ENCODE measurements around the gene PUM1. TPM values are rescaled to one million over a fixed set of nuclear protein-coding genes. Genes with fewer than 3 reads are reported as not detected.
A peak's percentile ranks its signal among the peaks of the same experiment; 100 is the strongest.

PUM1 gene, protein sequence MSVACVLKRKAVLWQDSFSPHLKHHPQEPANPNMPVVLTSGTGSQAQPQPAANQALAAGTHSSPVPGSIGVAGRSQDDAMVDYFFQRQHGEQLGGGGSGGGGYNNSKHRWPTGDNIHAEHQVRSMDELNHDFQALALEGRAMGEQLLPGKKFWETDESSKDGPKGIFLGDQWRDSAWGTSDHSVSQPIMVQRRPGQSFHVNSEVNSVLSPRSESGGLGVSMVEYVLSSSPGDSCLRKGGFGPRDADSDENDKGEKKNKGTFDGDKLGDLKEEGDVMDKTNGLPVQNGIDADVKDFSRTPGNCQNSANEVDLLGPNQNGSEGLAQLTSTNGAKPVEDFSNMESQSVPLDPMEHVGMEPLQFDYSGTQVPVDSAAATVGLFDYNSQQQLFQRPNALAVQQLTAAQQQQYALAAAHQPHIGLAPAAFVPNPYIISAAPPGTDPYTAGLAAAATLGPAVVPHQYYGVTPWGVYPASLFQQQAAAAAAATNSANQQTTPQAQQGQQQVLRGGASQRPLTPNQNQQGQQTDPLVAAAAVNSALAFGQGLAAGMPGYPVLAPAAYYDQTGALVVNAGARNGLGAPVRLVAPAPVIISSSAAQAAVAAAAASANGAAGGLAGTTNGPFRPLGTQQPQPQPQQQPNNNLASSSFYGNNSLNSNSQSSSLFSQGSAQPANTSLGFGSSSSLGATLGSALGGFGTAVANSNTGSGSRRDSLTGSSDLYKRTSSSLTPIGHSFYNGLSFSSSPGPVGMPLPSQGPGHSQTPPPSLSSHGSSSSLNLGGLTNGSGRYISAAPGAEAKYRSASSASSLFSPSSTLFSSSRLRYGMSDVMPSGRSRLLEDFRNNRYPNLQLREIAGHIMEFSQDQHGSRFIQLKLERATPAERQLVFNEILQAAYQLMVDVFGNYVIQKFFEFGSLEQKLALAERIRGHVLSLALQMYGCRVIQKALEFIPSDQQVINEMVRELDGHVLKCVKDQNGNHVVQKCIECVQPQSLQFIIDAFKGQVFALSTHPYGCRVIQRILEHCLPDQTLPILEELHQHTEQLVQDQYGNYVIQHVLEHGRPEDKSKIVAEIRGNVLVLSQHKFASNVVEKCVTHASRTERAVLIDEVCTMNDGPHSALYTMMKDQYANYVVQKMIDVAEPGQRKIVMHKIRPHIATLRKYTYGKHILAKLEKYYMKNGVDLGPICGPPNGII
- total RNA-seq (2021; fragmentation: NEBNext Ultra II Directional; extraction: Animal tissue kit (Norgen Biotek cat#: 25700)) (169 and 177 TPM in 2 replicates), polyA plus RNA-seq (2011; rRNA removed) (122 and 143 TPM in 2 replicates), polyA minus RNA-seq (2011; rRNA and poly(A)+ RNA removed) (621 and 639 TPM in 2 replicates)
- polyA plus RNA-seq (2011; cell fraction: cytosol; rRNA removed): 114 TPM
- 198 TPM for polyA plus RNA-seq (2011; cell fraction: nucleus; rRNA removed)
- 83.0 to 113 TPM (median 95.2 TPM) in 4 replicates for polyA plus RNA-seq (2012, experiment 1 of 2)
- polyA plus RNA-seq (2012, experiment 2 of 2): 8.8 TPM
- 56.3 TPM for polyA plus RNA-seq (2013, experiment 1 of 2)
- 55.8 TPM for polyA plus RNA-seq (2013, experiment 2 of 2)
- 162 TPM for polyA minus RNA-seq (2011; cell fraction: cytosol; rRNA and poly(A)+ RNA removed)
- 259 TPM for polyA minus RNA-seq (2011; cell fraction: nucleus; rRNA and poly(A)+ RNA removed)
- long read RNA-seq, experiment 1, partial matches to known transcripts: 38 of 84 reads
- long read RNA-seq, experiment 1, other reads (novel, unspliced or antisense): 46 of 84 reads
- long read RNA-seq, experiment 2, partial matches to known transcripts: 10 of 16 reads
- long read RNA-seq, experiment 2, other reads (novel, unspliced or antisense): 5 of 16 reads

DNA sequence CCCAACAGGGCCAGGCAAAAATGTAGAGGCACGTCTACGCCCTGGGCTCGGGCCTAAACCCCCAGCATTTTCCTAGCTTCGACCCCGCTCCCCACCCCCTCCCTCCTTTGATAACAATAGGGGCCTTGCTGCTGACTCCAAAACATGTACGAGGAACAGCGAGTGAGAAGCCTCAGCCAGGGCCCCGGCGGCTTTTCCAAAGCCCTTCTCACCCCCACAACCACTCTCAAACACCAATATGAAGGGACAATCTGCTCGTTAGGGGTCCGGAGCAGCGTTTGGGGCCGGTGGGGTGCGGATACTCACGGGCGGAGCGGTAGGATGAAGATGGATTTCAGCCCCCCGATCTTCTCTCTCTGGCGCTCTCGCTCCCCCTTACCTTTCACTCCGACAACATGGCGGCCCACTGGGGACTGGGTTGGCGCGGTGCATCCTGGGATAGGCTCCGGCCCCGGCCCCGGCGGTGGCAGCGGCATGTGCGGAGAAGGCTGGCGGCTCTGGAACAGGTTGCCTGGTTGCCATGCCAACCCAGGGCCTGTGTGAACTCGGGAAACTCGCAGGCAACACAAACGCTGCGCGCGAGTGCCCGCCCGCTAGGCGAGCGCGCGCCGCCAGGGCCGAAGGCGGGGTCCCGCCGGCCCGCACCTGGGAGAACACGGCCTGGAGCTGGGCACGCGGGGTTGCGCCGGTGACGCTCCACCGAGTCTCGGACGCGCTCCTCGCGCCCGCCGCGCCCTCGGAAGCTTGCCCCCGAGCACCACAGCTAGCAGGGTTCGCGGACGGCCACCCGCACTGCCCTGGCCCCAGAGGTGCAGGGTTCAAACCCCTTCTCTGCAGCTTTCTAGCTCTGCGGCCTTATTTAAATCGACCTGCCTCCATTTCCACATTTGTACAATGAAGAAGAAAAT, at the start of gene PUM1:
TSS of gene PUM1 (minus strand) at position 408 of the 908 bp plus-strand sequence. CDS start 6,151 bp downstream, outside the sequence.
- FAIRE-seq (no peak), DNase-seq (ENCODE audit: low read depth in 1 of 2, low spot score in 2 of 2) (peak; percentile 94 to 99)
- H3K79me2 ChIP-seq (ENCODE audit: control insufficient read depth in 1 of 2, insufficient read depth in 2 of 2, low read length in 2 of 2): peaks cover 45 to 46% of the 10 kb centered on the region in 2 experiments
- H2BK120ac ChIP-seq (replicated peaks; ENCODE audit: low read depth, low read length): no peak within 1 kb of the TSS
- peak within 1 kb of the TSS; percentile 77 for H3K56ac ChIP-seq (replicated peaks; ENCODE audit: insufficient read length, low read depth, low read length)
- peaks cover 0 to 3% (median 0%) of the 10 kb centered on the region in 4 experiments; a peak in 1 of 7 replicates for H3K4me1 ChIP-seq (replicated peaks in 1 of 4; ENCODE audit: control insufficient read depth in 3 of 4, insufficient read depth in 4 of 4, low read length in 3 of 4)
- 2% methylated on average over 70 of the region's 72 CpGs; no CpG with 5 or more reads in 1 of the 2 experiments for WGBS, 2 experiments (ENCODE audit: extremely low coverage in 1 of 2, insufficient coverage in 1 of 2, insufficient read length in 1 of 2, insufficient replicate concordance in 2 of 2, low coverage in 1 of 2, low lambda C conversion rate in 2 of 2, missing lambda C conversion rate in 1 of 2)
- peak within 1 kb of the TSS; percentile 94 to 100 (median 98) for H3K9ac ChIP-seq (replicated peaks in 1 of 4; ENCODE audit: extremely low read depth in 1 of 4, low read depth in 3 of 4, low read length in 3 of 4)
- POLR2A ChIA-PET (ENCODE audit: partially characterized antibody): interaction anchor here (0.6 to 3.9 kb wide), 49 partner anchors 10 to 341 kb away, joined by 3 to 42 read pairs (median 4); partner anchors contain the start of genes FABP3, SNRNP40 and ZCCHC17
- peak within 1 kb of the TSS; percentile 77; the same call in 1 of the 2 replicates for H2AK5ac ChIP-seq (ENCODE audit: low read depth, low read length)
- peak within 1 kb of the TSS; percentile 70 for H4K5ac ChIP-seq (ENCODE audit: insufficient read length, low read depth, low read length)
- peaks cover 11 to 18% of the 10 kb centered on the region in 2 experiments for H4K20me1 ChIP-seq (replicated peaks in 1 of 2; ENCODE audit: control insufficient read depth in 1 of 2, insufficient read depth in 2 of 2, low read length in 2 of 2)
- peak within 1 kb of the TSS; percentile 87 for H3K18ac ChIP-seq (ENCODE audit: extremely low read depth, low read length)
- peak within 1 kb of the TSS; percentile 97; the same call in 1 of the 2 replicates for H2BK12ac ChIP-seq (ENCODE audit: low read depth, low read length)
- H3K14ac ChIP-seq (ENCODE audit: insufficient read length): no peak within 1 kb of the TSS
- no peaks in the 10 kb centered on the region for H3K27me3 ChIP-seq (replicated peaks in 1 of 4; ENCODE audit: control insufficient read depth in 3 of 4, extremely low read depth in 1 of 4, insufficient read depth in 3 of 4, low read length in 3 of 4)
- H3K27ac ChIP-seq (ENCODE audit: low read depth, low read length): peak within 1 kb of the TSS; percentile 91
- H4K91ac ChIP-seq (replicated peaks; ENCODE audit: insufficient read length, low read length): peak within 1 kb of the TSS; percentile 88
- H3K9me3 ChIP-seq (ENCODE audit: insufficient read depth in 2 of 2, low read depth in 1 of 2, low read length in 1 of 2): no peaks in the 10 kb centered on the region
- peak within 1 kb of the TSS; percentile 89 to 98 (median 90) for H3K4me3 ChIP-seq (ENCODE audit: extremely low read depth in 1 of 4, insufficient read depth in 2 of 4, low read depth in 3 of 4, low read length in 4 of 4)
- H2BK5ac ChIP-seq (ENCODE audit: low read depth, low read length): peak within 1 kb of the TSS; percentile 97
- no peak within 1 kb of the TSS for H3K23ac ChIP-seq (ENCODE audit: insufficient read length)
- no peaks in the 10 kb centered on the region for H3K79me1 ChIP-seq (ENCODE audit: low read depth, low read length)
- peak within 1 kb of the TSS; percentile 29; the same call in 1 of the 2 replicates for H2AFZ ChIP-seq (ENCODE audit: low read length)
- peaks cover 4% of the 10 kb centered on the region for H3K23me2 ChIP-seq (ENCODE audit: low read depth, low read length)
- peak within 1 kb of the TSS; percentile 53 to 67 for H3K4me2 ChIP-seq (ENCODE audit: insufficient read depth in 1 of 2, low read depth in 2 of 2, low read length in 2 of 2)
- no peak within 1 kb of the TSS for H2BK15ac ChIP-seq (ENCODE audit: low read length)
- CTCF ChIA-PET (ENCODE audit: partially characterized antibody): no interaction called here
- H3K36me3 ChIP-seq (ENCODE audit: control insufficient read depth in 2 of 4, insufficient read depth in 4 of 4, low read length in 3 of 4): no peaks in the 10 kb centered on the region
- no peak within 1 kb of the TSS for H2BK20ac ChIP-seq (ENCODE audit: low read length)
- peak within 1 kb of the TSS; percentile 100 for H4K8ac ChIP-seq (ENCODE audit: extremely low read depth, insufficient read depth, low read length)
- H3K4ac ChIP-seq (replicated peaks; ENCODE audit: insufficient read length, low read depth, low read length): peak within 1 kb of the TSS; percentile 86
- TF ChIP-seq RBBP5 (IDR thresholded peaks at IDR 0.05; ENCODE audit: borderline replicate concordance, low read depth, low read length) (peak; percentile 70; the same call in 1 of the 2 replicates), TCF12 (IDR thresholded peaks at IDR 0.05; ENCODE audit: low read depth, low read length) (peak; percentile 34; the same call in 1 of the 2 replicates), POLR2AphosphoS5 (IDR thresholded peaks at IDR 0.05; ENCODE audit: low read depth, low read length) (peak; percentile 89)

Data from H1 (cell line).